Measurements from ENCODE around the gene PACRG.

The PACRG gene

DNA sequence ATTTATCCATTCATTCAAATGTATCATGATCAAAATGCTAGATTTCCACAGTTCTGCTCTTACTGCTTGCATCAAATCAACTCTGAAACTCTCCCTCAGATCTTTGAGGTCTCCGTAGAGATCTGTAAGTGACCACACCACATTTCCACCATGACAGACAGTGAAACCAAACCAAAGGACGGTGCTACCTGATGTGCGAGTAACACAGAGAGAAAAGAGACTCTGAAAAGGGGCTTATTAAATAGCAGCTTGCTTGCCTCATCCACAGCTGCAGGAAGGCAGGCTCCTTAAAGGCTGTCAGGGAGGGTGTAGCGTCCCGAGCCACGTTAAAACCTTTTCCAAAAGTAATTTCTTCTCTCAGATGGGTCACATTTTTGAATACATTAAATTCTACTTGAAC is 335.8 kb downstream of the PACRG start:
- no peak for DNase-seq (ENCODE audit: low read depth)
- TF ChIP-seq, protein P1, sequence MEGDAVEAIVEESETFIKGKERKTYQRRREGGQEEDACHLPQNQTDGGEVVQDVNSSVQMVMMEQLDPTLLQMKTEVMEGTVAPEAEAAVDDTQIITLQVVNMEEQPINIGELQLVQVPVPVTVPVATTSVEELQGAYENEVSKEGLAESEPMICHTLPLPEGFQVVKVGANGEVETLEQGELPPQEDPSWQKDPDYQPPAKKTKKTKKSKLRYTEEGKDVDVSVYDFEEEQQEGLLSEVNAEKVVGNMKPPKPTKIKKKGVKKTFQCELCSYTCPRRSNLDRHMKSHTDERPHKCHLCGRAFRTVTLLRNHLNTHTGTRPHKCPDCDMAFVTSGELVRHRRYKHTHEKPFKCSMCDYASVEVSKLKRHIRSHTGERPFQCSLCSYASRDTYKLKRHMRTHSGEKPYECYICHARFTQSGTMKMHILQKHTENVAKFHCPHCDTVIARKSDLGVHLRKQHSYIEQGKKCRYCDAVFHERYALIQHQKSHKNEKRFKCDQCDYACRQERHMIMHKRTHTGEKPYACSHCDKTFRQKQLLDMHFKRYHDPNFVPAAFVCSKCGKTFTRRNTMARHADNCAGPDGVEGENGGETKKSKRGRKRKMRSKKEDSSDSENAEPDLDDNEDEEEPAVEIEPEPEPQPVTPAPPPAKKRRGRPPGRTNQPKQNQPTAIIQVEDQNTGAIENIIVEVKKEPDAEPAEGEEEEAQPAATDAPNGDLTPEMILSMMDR (IDR thresholded peaks at IDR 0.05; ENCODE audit: low read length, missing control alignments), result no peak
- H3K4me3 ChIP-seq (replicated peaks; ENCODE audit: low read depth, low read length), result no peak overlapping the region

DNA sequence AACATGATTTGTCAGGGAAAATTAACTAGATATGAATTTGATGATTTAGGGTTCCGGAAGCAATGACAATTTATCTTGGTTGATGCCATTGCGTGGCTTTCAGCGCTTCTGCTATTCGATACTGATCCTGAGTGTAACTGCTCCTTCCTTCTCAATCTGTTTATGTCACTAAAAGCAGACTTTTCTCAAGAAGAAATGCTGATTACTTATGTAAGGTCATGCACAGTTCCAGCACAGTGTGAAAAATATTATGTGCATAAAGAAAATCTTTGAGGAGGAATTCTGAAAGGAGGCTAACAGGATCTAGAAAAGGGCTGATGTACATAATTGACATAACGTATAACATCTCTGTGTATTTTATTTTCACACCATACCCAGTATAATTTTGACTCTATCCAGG is 336.6 kb downstream of the PACRG start:
- no peak overlapping the region for H3K4me3 ChIP-seq (replicated peaks; ENCODE audit: low read depth, low read length)
- TF ChIP-seq, protein P1 (IDR thresholded peaks at IDR 0.05; ENCODE audit: low read length, missing control alignments), result no peak
- no peak for DNase-seq (ENCODE audit: low read depth)

DNA sequence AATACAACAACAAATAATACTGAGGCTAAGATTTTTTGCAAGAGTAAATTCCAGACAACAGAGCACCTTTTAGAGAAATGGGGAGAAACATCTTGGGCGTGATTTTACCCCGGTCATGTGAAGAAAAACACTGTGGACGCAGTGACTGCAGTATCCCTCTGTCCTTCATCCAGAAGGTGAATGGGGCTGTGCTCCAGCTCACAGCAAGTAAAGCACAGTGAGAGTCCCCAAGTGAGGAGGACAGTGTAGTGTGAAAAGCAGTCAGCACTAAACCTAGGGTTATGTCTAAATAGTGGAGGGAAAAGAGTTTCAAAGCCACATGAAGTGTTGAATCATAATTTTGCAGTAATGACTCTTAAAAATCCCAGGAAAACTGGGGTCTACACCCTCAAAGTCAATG is 338.4 kb downstream of the PACRG start:
- H3K4me3 ChIP-seq (replicated peaks; ENCODE audit: low read depth, low read length), result no peak overlapping the region
- no peak for DNase-seq (ENCODE audit: low read depth)
- TF ChIP-seq, protein P1 (IDR thresholded peaks at IDR 0.05; ENCODE audit: low read length, missing control alignments), result no peak

DNA sequence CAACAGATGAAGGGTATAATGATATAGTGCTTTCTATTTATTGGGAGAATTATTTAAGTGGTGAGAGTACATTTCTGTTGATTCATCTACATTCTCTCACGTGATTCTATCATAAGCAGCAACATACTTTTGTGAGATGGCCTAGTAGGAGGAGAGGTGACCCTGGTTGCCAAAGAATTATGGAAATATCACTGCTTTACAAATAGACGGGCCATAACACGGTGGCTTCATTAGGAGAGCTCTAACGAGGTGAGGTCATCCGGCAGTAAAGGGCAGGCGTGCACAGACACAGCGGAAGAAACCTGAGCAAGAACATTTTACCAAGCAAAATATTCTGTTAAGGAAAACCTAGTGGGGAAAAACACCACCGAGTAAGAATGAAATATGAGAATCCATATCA is 349.4 kb downstream of the PACRG start:
- TF ChIP-seq, protein P1 (IDR thresholded peaks at IDR 0.05; ENCODE audit: low read length, missing control alignments), result no peak
- H3K4me3 ChIP-seq (replicated peaks; ENCODE audit: low read depth, low read length), result no peak overlapping the region
- no peak for DNase-seq (ENCODE audit: low read depth)

DNA sequence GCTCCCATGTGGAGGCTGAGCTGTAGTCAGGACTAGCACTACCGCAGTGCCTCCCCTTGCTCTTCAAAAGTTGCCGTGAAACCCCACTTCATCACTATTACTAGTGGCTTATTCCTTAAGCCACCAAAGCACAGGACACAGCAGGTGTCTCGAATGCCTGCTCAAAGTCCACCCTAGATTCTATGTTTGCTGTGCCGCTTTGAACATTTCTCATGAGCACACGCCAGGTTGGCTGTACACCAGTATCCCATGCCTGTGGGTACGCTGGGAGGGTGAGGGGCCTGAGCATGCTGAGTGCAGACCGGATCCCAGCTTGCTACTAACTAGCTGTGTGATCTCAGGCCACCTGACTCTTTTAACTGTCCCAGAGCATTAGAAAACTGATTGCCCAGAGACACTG is 350.9 kb downstream of the PACRG start:
- H3K4me3 ChIP-seq (replicated peaks; ENCODE audit: low read depth, low read length), result no peak overlapping the region
- DNase-seq (ENCODE audit: low read depth), result no peak
- TF ChIP-seq, protein P1 (IDR thresholded peaks at IDR 0.05; ENCODE audit: low read length, missing control alignments), result no peak

DNA sequence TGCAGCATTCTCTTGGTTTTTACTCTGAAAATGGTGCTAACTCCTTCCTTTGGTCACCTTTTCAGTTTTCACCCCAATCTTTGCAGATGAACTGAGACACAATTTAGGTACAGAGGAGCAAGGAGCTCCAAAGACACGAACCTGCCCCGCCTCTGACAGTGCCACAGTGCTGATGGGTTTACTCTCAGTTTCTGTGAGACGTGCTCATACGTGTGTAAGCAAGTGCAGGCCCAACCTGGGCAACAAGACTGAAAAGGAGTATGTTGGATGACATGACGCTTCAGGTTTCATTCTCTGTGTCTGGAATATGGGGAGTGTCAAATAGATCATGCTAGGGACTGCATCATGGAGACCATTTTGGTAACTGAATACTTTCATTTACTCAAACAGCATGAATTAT is 352.5 kb downstream of the PACRG start:
- TF ChIP-seq, protein P1 (IDR thresholded peaks at IDR 0.05; ENCODE audit: low read length, missing control alignments), result no peak
- no peak overlapping the region for H3K4me3 ChIP-seq (replicated peaks; ENCODE audit: low read depth, low read length)
- DNase-seq (ENCODE audit: low read depth), result no peak

DNA sequence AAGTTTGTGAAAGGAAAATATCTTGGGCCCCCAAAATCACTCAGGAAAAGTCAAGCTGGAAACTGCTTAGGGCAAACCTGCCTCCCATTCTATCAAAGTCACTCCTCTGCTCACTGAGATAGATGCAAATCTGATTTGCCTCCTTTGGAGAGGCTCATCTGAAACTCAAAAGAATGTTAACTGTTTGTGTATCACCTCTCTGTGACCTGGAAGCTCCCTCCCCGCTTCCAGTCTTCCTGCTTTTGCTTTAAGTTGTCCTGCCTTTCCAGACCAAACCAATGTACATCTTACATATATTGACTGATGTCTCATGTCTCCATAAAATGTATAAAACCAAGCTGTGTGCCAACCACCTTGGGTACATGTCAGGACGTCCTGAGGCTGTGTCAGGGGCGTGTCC is 355.4 kb downstream of the PACRG start:
- TF ChIP-seq, protein P1 (IDR thresholded peaks at IDR 0.05; ENCODE audit: low read length, missing control alignments), result no peak
- H3K4me3 ChIP-seq (replicated peaks; ENCODE audit: low read depth, low read length), result no peak overlapping the region
- no peak for DNase-seq (ENCODE audit: low read depth)
